MG63 (cell line): Measurements from ENCODE around the gene NDUFS4. TPM values are rescaled to one million over a fixed set of nuclear protein-coding genes. Genes with fewer than 3 reads are reported as not detected.

Experiments
- DNase-seq: peaks from one replicate; pipeline ENCODE4 v3.0.0-alpha.2; 2020
- H3K27me3 ChIP-seq: fragments of 250-450 bp; sonication (Bioruptor Pico); 2 replicates; pipeline ENCODE4 v1.5.1; 2020; ENCODE audit warnings: mild to moderate bottlenecking, moderate library complexity
- H3K36me3 ChIP-seq: fragments of 250-450 bp; sonication (Bioruptor Pico); 2 replicates; pipeline ENCODE4 v1.5.1; 2020; ENCODE audit warnings: mild to moderate bottlenecking, moderate library complexity
- H3K4me3 ChIP-seq: fragments of 250-450 bp; sonication (Bioruptor Pico); 2 replicates; pipeline ENCODE4 v1.5.1; 2020; ENCODE audit warnings: mild to moderate bottlenecking, moderate library complexity
- H3K9me3 ChIP-seq: fragments of 250-450 bp; sonication (Bioruptor Pico); 2 replicates; pipeline ENCODE4 v1.5.1; 2020; ENCODE audit warnings: mild to moderate bottlenecking, moderate library complexity
- total RNA-seq: library from RNA; depleted of rRNA; stranded (reverse); fragments of >200 nt; shearing (Covaris generic); gene quantifications from 2 replicates; pipeline ENCODE4 v1.2.3, GENCODE V29; 2014; ENCODE audit warnings: low replicate concordance

Gene NDUFS4
- total RNA-seq, 1 experiment from 2014 or later = 136 TPM

- peaks cover 5% of the 10 kb centered on the region; the same call in 1 of the 2 replicates for H3K9me3 ChIP-seq
- H3K36me3 ChIP-seq = peaks cover 10% of the 10 kb centered on the region; the same call in 1 of the 2 replicates
- DNase-seq = no peak
Measured at GRCh38 chr5:53558966-53559365, 1.5 kb upstream of the NDUFS4 start.

GRCh38 chr5:53560028-53560427 lies 411 bp upstream of the NDUFS4 start:
- no peaks in the 10 kb centered on the region for H3K27me3 ChIP-seq
- DNase-seq = no peak

More at GRCh38 chr5:53558966-53559365, 1.5 kb upstream of the NDUFS4 start:
- H3K4me3 ChIP-seq = no peak overlapping the region
- H3K27me3 ChIP-seq = no peaks in the 10 kb centered on the region

GRCh38 chr5:53568401-53568800 lies 8.0 kb downstream of the NDUFS4 start:
- Histone ChIP-seq H3K9me3 (no peaks in the 10 kb centered on the region), H3K36me3 (no peaks in the 10 kb centered on the region; the same call in 1 of the 2 replicates), H3K4me3 (no peak overlapping the region), H3K27me3 (no peaks in the 10 kb centered on the region)
- no peak for DNase-seq

More at GRCh38 chr5:53560028-53560427, 411 bp upstream of the NDUFS4 start:
- H3K4me3 ChIP-seq = peak overlapping the region; percentile 80
- H3K9me3 ChIP-seq = peaks cover 5% of the 10 kb centered on the region; the same call in 1 of the 2 replicates
- H3K36me3 ChIP-seq = peaks cover 10% of the 10 kb centered on the region; the same call in 1 of the 2 replicates

- Histone ChIP-seq H3K4me3 (no peak overlapping the region), H3K9me3 (no peaks in the 10 kb centered on the region), H3K27me3 (no peaks in the 10 kb centered on the region), H3K36me3 (no peaks in the 10 kb centered on the region; the same call in 1 of the 2 replicates)
- DNase-seq = no peak
Measured at GRCh38 chr5:53568871-53569270, 8.4 kb downstream of the NDUFS4 start.

GRCh38 chr5:53569453-53569852 lies 9.0 kb downstream of the NDUFS4 start:
- no peak for DNase-seq
- Histone ChIP-seq H3K27me3 (no peaks in the 10 kb centered on the region), H3K9me3 (no peaks in the 10 kb centered on the region), H3K4me3 (no peak overlapping the region), H3K36me3 (no peaks in the 10 kb centered on the region; the same call in 1 of the 2 replicates)

GRCh38 chr5:53571403-53571802 lies 11.0 kb downstream of the NDUFS4 start:
- no peak for DNase-seq
- Histone ChIP-seq H3K4me3 (no peak overlapping the region), H3K27me3 (no peaks in the 10 kb centered on the region), H3K9me3 (no peaks in the 10 kb centered on the region), H3K36me3 (no peaks in the 10 kb centered on the region; the same call in 1 of the 2 replicates)

- DNase-seq = no peak
- Histone ChIP-seq H3K4me3 (no peak overlapping the region), H3K36me3 (no peaks in the 10 kb centered on the region; the same call in 1 of the 2 replicates), H3K9me3 (no peaks in the 10 kb centered on the region), H3K27me3 (no peaks in the 10 kb centered on the region)
Measured at GRCh38 chr5:53575101-53575500, 14.7 kb downstream of the NDUFS4 start.

GRCh38 chr5:53575831-53576230 lies 15.4 kb downstream of the NDUFS4 start:
- Histone ChIP-seq H3K27me3 (no peaks in the 10 kb centered on the region), H3K9me3 (no peaks in the 10 kb centered on the region), H3K4me3 (no peak overlapping the region), H3K36me3 (no peaks in the 10 kb centered on the region; the same call in 1 of the 2 replicates)
- DNase-seq = no peak

- Histone ChIP-seq H3K9me3 (no peaks in the 10 kb centered on the region), H3K36me3 (no peaks in the 10 kb centered on the region; the same call in 1 of the 2 replicates), H3K4me3 (no peak overlapping the region), H3K27me3 (no peaks in the 10 kb centered on the region)
- no peak for DNase-seq
Measured at GRCh38 chr5:53576674-53577073, 16.2 kb downstream of the NDUFS4 start.

- Histone ChIP-seq H3K9me3 (no peaks in the 10 kb centered on the region), H3K4me3 (no peak overlapping the region), H3K27me3 (no peaks in the 10 kb centered on the region), H3K36me3 (no peaks in the 10 kb centered on the region)
- no peak for DNase-seq
Measured at GRCh38 chr5:53578854-53579253, 18.4 kb downstream of the NDUFS4 start.

- no peaks in the 10 kb centered on the region for H3K36me3 ChIP-seq
- no peaks in the 10 kb centered on the region for H3K27me3 ChIP-seq
- no peak overlapping the region for H3K4me3 ChIP-seq
- no peaks in the 10 kb centered on the region for H3K9me3 ChIP-seq
- no peak for DNase-seq
Measured at GRCh38 chr5:53580547-53580946, 20.1 kb downstream of the NDUFS4 start.

GRCh38 chr5:53582225-53582624 lies 21.8 kb downstream of the NDUFS4 start:
- Histone ChIP-seq H3K4me3 (no peak overlapping the region), H3K36me3 (no peaks in the 10 kb centered on the region; the same call in 1 of the 2 replicates), H3K27me3 (no peaks in the 10 kb centered on the region), H3K9me3 (no peaks in the 10 kb centered on the region)
- no peak for DNase-seq

GRCh38 chr5:53590759-53591158 lies 30.3 kb downstream of the NDUFS4 start:
- no peak overlapping the region for H3K4me3 ChIP-seq
- H3K27me3 ChIP-seq = no peaks in the 10 kb centered on the region
- peaks cover 9% of the 10 kb centered on the region; the same call in 1 of the 2 replicates for H3K36me3 ChIP-seq
- DNase-seq = no peak
- H3K9me3 ChIP-seq = peaks cover 2% of the 10 kb centered on the region; the same call in 1 of the 2 replicates

- Histone ChIP-seq H3K4me3 (no peak overlapping the region), H3K27me3 (no peaks in the 10 kb centered on the region), H3K36me3 (peaks cover 5% of the 10 kb centered on the region), H3K9me3 (peaks cover 2% of the 10 kb centered on the region)
- DNase-seq = no peak
Measured at GRCh38 chr5:53594419-53594818, 34.0 kb downstream of the NDUFS4 start.

GRCh38 chr5:53597894-53598293 lies 37.5 kb downstream of the NDUFS4 start:
- DNase-seq = no peak
- Histone ChIP-seq H3K27me3 (no peaks in the 10 kb centered on the region), H3K36me3 (peaks cover 8% of the 10 kb centered on the region), H3K9me3 (peaks cover 3% of the 10 kb centered on the region), H3K4me3 (no peak overlapping the region)

GRCh38 chr5:53601570-53601969 lies 41.1 kb downstream of the NDUFS4 start:
- Histone ChIP-seq H3K27me3 (no peaks in the 10 kb centered on the region), H3K4me3 (no peak overlapping the region), H3K36me3 (peaks cover 27% of the 10 kb centered on the region), H3K9me3 (peaks cover 3% of the 10 kb centered on the region)
- DNase-seq = peak; percentile 9

GRCh38 chr5:53603009-53603687 lies 42.7 kb downstream of the NDUFS4 start:
- DNase-seq = no peak

GRCh38 chr5:53604309-53604708 lies 43.9 kb downstream of the NDUFS4 start:
- DNase-seq = no peak
- H3K27me3 ChIP-seq = no peaks in the 10 kb centered on the region
- peaks cover 28% of the 10 kb centered on the region for H3K36me3 ChIP-seq
- no peak overlapping the region for H3K4me3 ChIP-seq
- H3K9me3 ChIP-seq = peaks cover 2% of the 10 kb centered on the region; the same call in 1 of the 2 replicates

More at GRCh38 chr5:53603009-53603687, 42.7 kb downstream of the NDUFS4 start:
- H3K9me3 ChIP-seq = peaks cover 3% of the 10 kb centered on the region; the same call in 1 of the 2 replicates
- peaks cover 29% of the 10 kb centered on the region for H3K36me3 ChIP-seq
- H3K4me3 ChIP-seq = no peak overlapping the region
- no peaks in the 10 kb centered on the region for H3K27me3 ChIP-seq
